Measurements from ENCODE around the gene ZNF419.
A peak's percentile ranks its signal among the peaks of the same experiment; 100 is the strongest.
"Not testable (repeated sequence)": the region's sequence is repeated elsewhere in the genome, so short reads cannot be mapped to it uniquely, and the experiment has no call there.

Gene ZNF419

DNA sequence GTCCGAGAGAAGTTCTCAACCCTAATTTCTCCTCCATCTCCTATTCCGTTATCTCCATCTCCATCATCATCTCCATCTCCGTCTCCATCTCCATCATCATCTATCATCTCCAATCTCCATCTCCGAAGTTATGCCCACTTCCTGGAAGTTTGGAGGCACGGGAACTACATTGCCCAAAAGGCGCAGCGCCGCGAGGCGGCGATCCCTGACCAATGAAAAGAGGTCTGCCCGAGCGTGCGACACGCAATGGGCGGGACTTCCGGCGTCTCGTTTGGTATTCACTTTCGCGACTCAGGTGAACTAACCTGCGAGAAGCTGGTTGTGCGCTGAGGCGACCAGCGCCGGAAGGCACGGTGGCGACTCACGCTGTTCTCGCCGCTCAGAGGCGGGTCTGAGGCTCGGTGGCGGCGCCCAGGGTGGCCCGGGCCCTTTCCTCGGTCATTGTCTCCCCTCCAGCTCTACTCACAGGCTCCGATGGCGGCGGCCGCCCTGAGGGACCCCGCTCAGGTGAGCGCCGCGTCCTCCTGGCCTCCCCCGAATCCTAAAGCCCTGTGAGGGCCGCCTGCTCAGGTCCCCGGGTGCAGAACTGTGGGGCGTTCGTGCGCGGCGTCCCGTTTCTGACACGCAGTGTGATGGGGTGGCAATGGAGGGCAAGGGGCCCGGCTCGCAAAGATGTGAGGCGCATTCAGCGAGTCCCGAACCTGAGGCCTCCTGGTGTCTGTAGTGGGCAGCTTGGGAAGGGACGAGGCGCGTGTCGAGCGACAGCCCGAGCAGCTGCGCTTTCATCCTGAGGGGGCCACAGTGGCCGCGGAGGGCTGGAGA lies at the start of gene ZNF419:
Gene ZNF419, plus strand, starts transcription at position 274 of the 822 bp plus-strand sequence. Its CDS starts 201 bp downstream, at position 475.
- DNase-seq = peak; percentile 98

DNA sequence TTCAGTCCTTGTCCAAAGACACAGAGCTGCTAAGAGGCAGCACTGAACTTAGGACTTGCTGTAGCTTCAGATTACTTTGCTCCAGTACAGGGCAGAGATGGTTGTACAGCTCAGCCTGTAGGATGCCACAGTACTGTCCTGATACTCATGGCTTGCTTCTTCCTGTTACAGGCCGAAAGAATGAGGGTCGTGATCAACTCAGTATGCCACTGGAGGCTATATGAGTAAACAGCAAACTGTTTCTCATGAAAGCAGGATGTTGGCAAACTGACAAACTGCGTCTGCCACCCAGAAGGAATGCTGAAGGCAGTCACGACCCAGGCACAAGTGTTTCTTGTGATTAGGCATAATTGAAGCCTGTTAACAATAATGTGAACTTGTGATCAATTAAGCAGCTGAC lies 49.6 kb upstream of the ZNF419 start:
- no peak for DNase-seq

DNA sequence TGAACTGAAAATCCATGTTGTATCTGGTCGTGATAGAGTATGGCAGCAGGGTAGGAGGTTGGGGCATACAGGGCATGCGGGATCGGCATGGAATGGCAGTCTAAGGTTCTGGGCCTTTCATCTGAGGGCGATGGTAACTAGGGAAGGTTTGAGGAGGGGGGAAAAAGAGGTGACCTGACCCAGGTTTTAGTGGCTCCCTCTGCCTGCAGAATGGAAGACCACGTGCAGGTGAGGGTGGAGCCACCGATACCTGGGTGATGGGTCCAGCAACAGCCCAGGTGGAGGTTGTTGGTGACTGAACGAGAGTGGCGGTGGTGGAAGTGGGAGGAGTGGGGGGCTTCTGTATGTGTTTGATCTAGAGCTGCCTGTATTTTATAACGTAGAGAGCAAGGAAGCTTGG lies 48.6 kb upstream of the ZNF419 start:
- no peak for DNase-seq

DNA sequence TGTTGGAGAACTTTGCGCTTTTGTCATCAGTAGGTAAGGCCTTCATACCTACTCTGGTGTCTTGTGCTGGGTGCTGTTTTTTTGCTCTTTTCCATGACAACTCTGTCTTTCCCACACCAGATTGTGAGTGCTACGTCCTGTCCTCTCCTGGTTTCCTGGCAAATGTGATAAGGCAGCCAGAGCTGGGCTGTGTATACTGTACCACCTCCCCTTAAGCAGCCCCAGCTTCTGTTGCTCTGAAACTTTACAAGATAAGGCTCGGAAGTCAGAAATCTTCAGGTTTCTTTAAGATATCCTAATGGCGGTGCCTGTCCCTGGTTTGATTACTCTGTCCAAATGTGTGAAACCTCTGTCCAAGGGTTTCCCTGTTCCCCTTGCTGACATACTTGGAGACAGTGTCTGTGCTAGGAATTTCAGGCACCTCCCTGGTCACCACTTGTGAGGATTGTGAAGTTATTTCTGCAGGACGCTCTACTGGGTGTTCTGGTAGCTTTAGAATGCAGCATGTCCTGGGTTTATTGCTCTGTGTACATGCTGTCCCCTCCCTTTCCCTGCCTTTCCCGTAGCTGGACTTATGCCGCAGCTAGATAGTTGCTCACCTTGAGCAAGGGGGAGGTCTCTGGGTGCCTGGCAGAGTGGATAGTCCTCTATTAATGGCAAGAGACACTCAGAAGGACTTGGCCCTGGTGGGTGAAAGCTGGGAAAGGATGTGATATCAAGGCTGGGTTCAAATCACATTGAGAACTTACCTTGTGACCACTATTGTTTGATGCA lies 45.4 kb upstream of the ZNF419 start:
- DNase-seq = no peak

DNA sequence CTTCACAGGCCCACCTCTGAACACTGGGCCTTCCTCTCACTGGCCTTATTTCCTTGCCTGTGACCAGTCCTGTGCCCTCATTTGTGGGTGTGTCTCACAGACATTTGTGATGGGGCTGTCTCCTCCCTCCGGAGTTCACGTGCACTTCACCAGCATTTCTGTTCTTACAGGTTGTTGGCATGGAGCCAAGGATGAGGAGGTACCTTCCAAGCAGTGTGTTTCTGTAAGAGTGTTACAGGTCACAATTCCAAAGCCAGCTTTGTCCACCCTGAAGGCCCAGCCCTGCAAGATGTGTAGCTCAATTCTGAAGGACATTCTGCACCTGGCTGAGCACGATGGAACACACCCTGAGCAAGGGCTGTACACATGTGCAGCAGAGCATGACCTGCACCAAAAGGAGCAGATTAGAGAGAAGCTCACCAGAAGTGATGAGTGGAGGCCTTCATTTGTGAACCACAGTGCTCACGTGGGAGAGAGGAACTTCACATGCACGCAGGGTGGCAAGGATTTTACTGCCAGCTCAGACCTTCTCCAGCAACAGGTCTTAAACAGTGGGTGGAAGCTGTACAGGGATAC lies 44.3 kb upstream of the ZNF419 start:
- DNase-seq = peak; percentile 33

DNA sequence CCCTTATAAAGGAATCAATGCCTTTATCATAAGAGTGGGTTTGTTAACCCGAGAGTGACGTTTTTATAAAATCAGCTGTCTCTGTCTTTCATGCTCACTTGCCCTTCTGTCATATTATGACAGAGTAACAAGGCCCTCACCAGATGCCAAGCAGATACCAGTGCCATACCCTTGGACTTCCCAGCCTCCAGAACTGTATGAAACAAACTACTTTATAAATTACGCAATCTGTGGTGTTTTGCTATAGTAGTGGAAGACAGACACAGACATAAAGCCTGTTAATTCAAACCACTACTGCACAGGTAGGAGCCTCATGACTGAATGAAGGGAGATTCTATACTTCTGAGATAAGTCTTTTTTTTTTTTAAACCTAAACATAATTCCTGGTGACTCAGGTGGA lies 35.2 kb upstream of the ZNF419 start:
- no peak for DNase-seq

DNA sequence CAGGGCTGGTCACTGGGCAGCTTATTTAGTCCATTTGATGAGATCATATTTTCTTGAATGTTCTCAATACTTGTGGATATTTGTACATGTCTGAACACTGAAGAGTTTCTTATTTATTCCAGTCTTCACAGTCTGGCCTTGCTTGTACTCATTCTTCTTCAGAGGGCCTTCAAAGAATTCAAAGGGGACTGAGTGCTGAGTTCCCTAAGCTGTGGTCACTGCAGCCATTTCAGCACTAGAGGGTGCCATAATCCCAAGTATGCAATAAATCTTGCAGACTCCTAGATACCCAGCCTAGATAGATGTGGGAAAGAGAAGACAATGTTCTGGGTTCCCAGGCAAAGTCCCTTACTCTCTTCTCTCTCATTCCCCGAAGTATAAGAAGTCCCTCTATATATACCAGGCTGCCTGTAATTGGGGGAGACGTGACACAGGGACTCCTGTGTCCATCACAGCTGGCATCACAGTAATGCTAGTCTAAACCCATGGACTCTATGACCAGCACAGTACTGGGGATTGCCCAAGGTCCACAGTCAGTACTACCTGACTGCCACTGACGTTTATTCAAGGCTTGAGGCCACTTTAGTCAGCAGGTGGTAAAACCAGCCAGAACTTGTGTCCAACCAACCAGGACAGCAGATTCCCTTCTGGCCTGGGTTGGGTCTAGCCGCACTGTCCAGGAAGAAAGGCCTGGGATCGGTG lies 21.7 kb upstream of the ZNF419 start:
- peak; percentile 84 for DNase-seq

DNA sequence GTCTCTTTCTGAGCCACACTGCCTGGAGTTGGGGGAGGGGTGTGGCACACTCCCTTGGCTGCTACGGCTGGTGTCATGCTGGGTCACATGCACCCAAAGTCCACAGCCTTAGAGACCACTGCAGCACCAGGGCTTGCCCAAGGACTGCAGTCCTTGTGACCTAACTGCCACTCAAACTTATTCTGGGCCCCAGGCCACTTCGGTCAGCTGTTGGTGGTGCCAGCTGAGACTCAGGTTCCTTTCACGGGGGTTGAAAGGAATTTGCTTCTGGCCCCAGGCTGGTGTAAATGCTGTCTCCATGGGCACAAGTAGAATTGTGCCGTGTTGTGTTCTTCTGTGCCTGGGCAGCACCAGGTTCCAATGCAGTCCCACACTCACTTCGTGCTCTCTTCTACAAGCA lies 21.1 kb upstream of the ZNF419 start:
- DNase-seq = no peak

DNA sequence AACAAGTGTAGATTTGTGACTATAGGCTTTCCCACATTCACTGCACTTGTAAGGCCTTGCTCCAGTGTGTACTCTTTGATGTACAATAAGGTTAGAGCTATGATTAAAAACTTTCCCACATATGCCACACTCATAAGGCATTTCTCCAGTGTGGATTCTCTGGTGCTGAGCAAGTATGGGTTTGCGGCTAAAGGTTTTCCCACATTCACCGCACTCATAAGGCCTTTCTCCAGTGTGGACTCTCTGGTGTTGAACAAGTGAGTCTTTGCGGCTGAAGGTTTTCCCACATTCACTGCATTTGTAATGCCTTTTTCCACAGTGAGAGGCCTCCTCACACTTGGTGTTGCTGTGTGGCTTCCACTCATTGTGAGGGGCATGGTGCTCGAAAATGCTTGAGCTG lies 13.9 kb upstream of the ZNF419 start:
- DNase-seq = peak; percentile 6

DNA sequence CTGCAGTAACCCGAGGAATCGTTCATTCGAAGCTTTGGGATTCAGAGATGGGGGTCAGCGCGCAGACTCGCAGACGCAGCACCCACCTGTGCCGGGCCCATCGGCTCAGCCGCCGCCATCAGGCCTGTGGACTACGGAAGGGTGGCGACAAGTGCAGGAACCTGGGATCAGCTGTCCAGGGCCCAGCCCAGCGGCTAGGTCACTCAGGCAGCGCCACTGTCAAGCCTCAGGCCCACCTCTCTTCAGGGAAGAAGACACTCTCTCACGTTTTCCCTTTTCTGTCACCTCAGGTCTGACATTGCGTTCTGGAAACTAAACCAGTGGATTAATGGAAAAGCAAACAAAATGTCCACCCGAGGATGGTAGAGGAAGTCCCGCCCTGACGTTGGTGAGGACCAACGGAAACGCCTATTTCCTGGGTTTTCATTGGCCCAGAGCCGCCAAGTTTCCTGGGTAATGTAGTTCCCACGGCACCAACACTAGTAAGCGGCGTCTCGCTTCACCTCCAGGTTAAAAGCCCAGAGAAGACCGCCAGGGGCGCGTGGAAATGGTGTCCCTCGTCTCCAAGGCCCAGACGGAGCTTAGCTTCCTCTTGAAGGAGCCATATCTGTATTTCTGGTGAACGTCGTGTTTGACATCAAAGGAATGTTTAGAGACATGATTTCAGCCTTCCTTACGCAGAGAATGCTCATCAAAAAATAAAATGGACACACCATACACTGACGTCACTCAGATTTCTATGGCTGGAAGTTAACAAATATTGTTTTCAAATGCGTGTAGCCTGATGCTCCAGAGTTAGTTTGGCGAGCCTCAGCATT lies 10.2 kb upstream of the ZNF419 start, which contains the start of gene ZNF772:
Gene ZNF772, minus strand, starts transcription at position 376 of the 818 bp plus-strand sequence. Its CDS starts 257 bp downstream, at position 119.
- DNase-seq = peak; percentile 98

DNA sequence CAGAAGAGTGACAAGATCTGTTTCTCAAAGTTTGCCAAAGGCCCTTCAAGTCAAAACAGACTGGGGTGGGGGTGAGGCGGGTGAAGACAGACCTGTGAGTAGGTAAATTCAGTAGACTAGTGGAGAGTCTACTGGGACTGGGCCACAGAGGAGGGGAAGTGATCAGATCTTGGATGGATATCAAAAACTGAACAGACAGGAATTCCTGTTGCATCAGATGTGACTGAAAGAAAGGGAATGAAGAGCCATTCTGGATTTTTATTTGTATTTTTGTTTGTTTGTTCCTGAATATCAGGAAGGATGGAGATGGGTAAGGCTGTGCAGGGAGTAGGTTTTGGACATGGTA lies 722 bp downstream of the ZNF419 start:
- not testable (repeated sequence) for DNase-seq

DNA sequence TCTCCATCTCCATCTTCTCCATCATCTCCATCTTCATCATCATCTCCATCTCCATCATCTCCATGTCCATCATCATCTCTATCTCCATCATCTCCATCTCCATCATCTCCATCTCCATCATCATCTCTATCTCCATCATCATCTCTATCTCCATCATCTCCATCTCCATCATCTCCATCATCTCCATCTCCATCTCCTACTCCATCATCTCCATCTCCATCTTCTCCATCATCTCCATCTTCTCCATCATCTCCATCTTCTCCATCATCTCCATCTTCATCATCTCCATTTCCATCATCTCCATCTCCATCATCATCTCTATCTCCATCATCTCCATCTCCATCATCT lies 11.8 kb downstream of the ZNF419 start:
- not testable (repeated sequence) for DNase-seq

DNA sequence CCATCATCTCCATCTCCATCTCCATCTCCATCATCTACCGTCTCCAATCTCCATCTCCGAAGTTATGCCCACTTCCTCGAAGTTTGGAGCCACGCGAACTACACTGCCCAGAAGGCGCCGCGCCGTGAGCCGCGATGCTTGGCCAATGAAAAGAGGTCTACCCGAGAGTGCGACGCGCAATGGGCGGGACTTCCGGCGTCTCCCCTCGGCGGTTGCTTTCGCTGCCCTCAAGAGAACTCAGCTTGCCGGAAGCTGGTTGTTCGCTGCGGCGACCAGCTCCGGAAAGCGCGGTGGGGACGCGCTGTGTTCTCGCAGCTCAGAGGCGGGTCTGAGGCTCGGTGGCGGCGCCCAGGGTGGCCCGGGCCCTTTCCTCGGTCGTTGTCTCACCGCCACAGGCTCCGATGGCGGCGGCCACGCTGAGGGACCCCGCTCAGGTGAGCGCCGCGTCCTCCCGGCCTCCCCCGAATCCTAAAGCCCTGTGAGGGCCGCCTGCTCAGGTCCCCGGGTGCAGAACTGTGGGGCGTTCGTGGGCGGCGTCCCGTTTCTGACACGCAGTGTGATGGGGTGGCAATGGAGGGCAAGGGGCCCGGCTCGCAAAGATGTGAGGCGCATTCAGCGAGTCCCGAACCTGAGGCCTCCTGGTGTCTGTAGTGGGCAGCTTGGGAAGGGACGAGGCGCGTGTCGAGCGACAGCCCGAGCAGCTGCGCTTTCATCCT lies 12.3 kb downstream of the ZNF419 start, which contains the start of gene ZNF773:
Gene ZNF773, plus strand, starts transcription at position 259 of the 716 bp plus-strand sequence. Its CDS starts 143 bp downstream, at position 402.
- DNase-seq = not testable (repeated sequence)

DNA sequence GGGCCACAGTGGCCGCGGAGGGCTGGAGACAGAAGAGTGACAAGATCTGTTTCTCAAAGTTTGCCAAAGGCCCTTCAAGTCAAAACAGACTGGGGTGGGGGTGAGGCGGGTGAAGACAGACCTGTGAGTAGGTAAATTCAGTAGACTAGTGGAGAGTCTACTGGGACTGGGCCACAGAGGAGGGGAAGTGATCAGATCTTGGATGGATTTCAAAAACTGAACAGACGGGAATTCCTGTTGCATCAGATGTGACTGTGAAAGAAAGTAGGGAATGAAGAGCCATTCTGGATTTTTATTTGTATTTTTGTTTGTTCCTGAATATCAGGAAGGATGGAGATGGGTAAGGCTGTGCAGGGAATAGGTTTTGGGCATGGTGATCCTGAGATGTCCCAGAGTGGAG lies 12.8 kb downstream of the ZNF419 start:
- not testable (repeated sequence) for DNase-seq

DNA sequence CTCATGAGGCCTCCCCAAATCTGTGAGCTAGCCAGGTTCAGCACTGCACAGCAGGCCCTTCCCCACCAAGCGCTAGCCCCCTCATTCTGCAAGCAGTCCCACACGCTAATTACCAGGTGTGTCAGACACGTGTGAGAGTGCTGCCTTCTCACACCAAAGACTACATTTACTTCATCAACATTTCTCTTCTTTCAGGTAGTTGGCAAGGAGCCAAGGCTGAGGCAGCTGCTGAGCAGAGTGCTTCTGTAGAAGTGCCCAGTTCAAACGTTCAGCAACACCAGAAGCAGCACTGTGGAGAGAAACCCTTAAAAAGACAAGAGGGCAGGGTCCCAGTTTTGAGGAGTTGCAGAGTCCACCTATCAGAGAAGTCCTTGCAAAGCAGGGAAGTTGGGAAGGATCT lies 18.6 kb downstream of the ZNF419 start:
- peak; percentile 73 for DNase-seq

DNA sequence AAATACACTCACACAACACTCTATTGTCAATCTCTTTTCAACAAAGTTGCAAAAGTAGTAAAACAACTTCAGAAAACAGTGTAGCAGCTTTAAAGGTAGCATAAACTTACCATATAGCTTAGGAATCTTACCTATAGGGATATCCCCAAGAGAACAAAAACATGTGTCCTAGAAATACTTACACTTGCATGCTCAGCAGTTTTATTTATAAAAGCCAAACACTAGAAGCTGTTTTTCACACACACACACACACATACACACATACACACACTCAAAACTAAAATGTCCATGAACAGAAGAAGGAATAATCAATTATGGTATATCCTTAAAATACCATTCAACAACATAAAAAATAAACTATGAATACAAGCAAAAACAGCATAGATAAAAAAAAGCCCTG lies 23.9 kb downstream of the ZNF419 start:
- no peak for DNase-seq

DNA sequence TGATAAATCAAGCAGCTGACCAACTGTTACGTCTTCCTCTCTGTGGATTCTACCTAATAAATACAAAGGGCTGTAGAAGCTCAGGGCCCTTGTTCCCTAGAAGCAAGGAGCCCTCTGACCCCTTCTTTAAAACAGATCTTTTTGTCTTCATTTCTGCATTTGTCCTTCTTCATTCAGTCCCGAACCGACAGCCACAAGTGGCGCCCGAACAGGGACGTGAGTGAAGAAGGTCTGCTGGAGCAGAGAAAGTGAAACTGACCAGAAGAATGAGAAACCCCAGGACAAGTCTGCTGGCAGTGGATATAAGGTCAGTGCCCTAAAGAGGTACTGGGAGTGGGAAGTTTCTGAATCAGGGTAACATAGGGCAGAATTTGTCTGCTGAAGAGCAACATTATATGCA lies 25.3 kb downstream of the ZNF419 start:
- DNase-seq = peak; percentile 15

DNA sequence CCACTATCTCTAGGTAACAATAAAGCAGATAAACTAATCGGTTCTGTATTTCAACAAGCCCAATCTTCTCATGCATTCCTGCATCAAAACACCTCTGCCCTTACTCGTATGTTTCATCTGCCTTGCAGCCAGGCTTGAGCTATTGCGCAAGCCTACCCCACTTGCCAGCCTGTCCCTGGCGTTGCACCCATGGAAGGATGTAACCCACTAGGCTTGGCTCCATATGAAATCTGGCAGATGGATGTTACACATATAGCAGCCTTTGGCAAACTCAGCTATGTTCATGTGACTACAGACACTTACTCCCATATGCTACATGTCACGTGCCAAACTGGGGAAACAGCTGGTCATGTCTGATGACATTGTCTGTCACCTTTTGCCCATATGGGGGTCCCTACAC lies 27.7 kb downstream of the ZNF419 start:
- DNase-seq = no peak

DNA sequence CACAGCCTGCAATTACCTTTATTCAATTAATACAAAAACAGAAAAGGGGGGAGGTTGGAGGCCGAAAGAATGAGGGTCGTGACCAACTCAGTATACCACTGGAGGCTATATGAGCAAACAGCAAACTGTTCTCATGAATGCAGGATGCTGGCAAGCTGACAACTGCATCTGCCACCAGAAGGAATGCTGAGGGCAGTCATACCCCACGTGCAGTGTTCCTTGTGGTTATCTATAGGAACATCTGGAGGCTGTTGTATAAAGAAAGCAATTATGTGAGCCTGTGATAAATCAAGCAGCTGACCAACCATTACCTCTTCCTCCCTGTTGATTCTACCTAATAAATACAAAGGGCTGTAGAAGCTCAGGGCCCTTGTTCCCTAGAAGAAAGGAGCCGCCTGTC lies 30.5 kb downstream of the ZNF419 start:
- not testable (repeated sequence) for DNase-seq

DNA sequence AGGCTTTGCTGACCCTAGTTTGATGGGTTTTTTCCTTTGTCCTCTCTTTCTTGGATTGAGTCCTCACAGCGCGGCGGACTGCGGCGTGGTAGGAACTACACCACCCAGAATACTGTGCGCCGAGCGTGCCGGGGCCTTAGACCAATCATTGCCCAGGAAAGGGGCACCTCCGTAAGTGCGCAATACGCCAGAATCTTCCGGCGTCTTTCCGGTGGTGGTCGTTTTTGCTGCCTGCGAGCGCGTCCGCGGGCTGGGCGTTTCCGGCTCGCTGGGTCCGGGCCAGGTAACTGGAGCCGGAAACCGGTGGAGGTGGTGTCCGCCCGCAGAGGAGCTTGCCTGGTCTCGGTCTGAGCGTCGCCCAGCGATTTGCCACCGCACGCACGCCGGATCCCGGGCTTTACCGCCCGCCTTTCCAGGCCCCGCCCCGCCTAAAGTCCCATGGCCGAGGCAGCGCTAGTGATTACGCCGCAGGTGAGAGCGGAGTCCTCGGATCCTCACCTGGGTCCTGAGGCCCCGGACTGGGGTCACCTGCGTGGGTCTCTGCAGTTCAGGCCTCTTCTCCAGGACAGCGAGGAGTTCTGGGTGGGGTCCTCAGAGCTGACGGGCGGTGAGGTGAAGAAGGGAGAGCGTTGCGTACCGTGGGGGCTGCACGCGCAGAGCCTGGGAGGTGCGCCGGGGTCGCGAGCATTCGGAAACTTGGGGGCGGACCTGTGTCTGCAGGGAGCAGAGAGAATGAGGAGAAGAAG lies 39.8 kb downstream of the ZNF419 start, which contains the start of gene ZNF549:
Gene ZNF549, plus strand, starts transcription at position 221 of the 746 bp plus-strand sequence. Its CDS starts 218 bp downstream, at position 439.
- peak; percentile 97 for DNase-seq

All from DMS53 (cell line).